Hematopoietic multipotent progenitor cell (in vitro differentiated cells): ENCODE data around the gene PNLDC1. TPM values are rescaled to one million over a fixed set of nuclear protein-coding genes. Genes with fewer than 3 reads are reported as not detected.
"Not testable (repeated sequence)": the region's sequence is repeated elsewhere in the genome, so short reads cannot be mapped to it uniquely, and the experiment has no call there.

Experiments used
- DNase-seq, 3 donors: peaks; one replicate each; pipeline ENCODE4 v3.0.0-alpha.2; 2011 to 2015; ENCODE audit warnings: low read depth in 2 of 3, low spot score in 2 of 3
- total RNA-seq: library from RNA; depleted of rRNA; stranded (reverse); fragments of >200 nt; gene quantifications from one replicate; pipeline ENCODE4 v1.2.3, GENCODE V29; 2012

Gene PNLDC1
- total RNA-seq, 1 donor: not detected

- no peak for DNase-seq
Observed at GRCh38 chr6:159817951-159818739, 18.1 kb downstream of the PNLDC1 start.

GRCh38 chr6:159819098-159819497, 19.0 kb downstream of the PNLDC1 start:
- DNase-seq: no peak

GRCh38 chr6:159819932-159820640, 20.0 kb downstream of the PNLDC1 start:
- peak; percentile 6 to 66 (median 48) for DNase-seq

GRCh38 chr6:159821122-159821521, 21.0 kb downstream of the PNLDC1 start:
- peak in 2 of 3 donors; percentile 33 to 68 for DNase-seq

GRCh38 chr6:159821726-159822125, 21.6 kb downstream of the PNLDC1 start:
- DNase-seq: no peak

GRCh38 chr6:159823953-159824352, 23.9 kb downstream of the PNLDC1 start:
- no peak for DNase-seq

- DNase-seq: not testable (repeated sequence)
Observed at GRCh38 chr6:159824690-159825089, 24.6 kb downstream of the PNLDC1 start.

GRCh38 chr6:159826004-159826403, 25.9 kb downstream of the PNLDC1 start:
- DNase-seq: no peak

- no peak for DNase-seq
Observed at GRCh38 chr6:159826968-159827647, 27.0 kb downstream of the PNLDC1 start.

- DNase-seq: no peak
Observed at GRCh38 chr6:159828074-159828473, 28.0 kb downstream of the PNLDC1 start.

GRCh38 chr6:159829526-159829925, 29.4 kb downstream of the PNLDC1 start:
- peak in 1 of 3 donors; percentile 41 for DNase-seq

GRCh38 chr6:159830501-159831372, 30.7 kb downstream of the PNLDC1 start:
- DNase-seq: no peak

- no peak for DNase-seq
Observed at GRCh38 chr6:159831373-159831679, 31.2 kb downstream of the PNLDC1 start.

- peak in 2 of 3 donors; percentile 62 to 69 for DNase-seq
Observed at GRCh38 chr6:159832946-159833345, 32.9 kb downstream of the PNLDC1 start.

GRCh38 chr6:159833556-159833955, 33.5 kb downstream of the PNLDC1 start:
- DNase-seq: no peak

- no peak for DNase-seq
Observed at GRCh38 chr6:159833997-159834603, 34.0 kb downstream of the PNLDC1 start.

GRCh38 chr6:159836718-159837490, 36.8 kb downstream of the PNLDC1 start:
- DNase-seq: no peak

GRCh38 chr6:159837511-159837910, 37.4 kb downstream of the PNLDC1 start:
- DNase-seq: no peak

- DNase-seq: no peak
Observed at GRCh38 chr6:159838020-159838744, 38.1 kb downstream of the PNLDC1 start.
